GF-D8 (cell line): ENCODE data around the gene RPL35A.
"Not testable (repeated sequence)": the region's sequence is repeated elsewhere in the genome, so short reads cannot be mapped to it uniquely, and the experiment has no call there.

Source experiments
- DNase-seq: peaks from one replicate; lab custom pipeline; 2025; lab: John Stamatoyannopoulos, UW

Gene RPL35A

GRCh38 chr3:197949778-197950676, at the start of gene RPL35A:
Gene RPL35A (plus strand): TSS chr3:197950190. CDS start chr3:197950968, 778 bp downstream.
- peak; percentile 85 for DNase-seq

GRCh38 chr3:197901626-197902025, 48.4 kb upstream of the RPL35A start:
- DNase-seq, result no peak

GRCh38 chr3:197906023-197906849, 43.8 kb upstream of the RPL35A start:
- DNase-seq, result peak; percentile 37

- DNase-seq, result no peak
Observed at GRCh38 chr3:197906850-197907187, 43.2 kb upstream of the RPL35A start.

- DNase-seq, result no peak
Observed at GRCh38 chr3:197907196-197907595, 42.8 kb upstream of the RPL35A start.

- DNase-seq, result not testable (repeated sequence)
Observed at GRCh38 chr3:197908550-197908949, 41.4 kb upstream of the RPL35A start.

- DNase-seq, result no peak
Observed at GRCh38 chr3:197908957-197909701, 40.9 kb upstream of the RPL35A start.

- no peak for DNase-seq
Observed at GRCh38 chr3:197912741-197913476, 37.1 kb upstream of the RPL35A start.

- DNase-seq, result no peak
Observed at GRCh38 chr3:197913641-197914380, 36.2 kb upstream of the RPL35A start.

- DNase-seq, result not testable (repeated sequence)
Observed at GRCh38 chr3:197921429-197922275, 28.3 kb upstream of the RPL35A start.

- no peak for DNase-seq
Observed at GRCh38 chr3:197926418-197926817, 23.6 kb upstream of the RPL35A start.

GRCh38 chr3:197927578-197927977, 22.4 kb upstream of the RPL35A start:
- not testable (repeated sequence) for DNase-seq

- no peak for DNase-seq
Observed at GRCh38 chr3:197936819-197937384, 13.1 kb upstream of the RPL35A start.

- no peak for DNase-seq
Observed at GRCh38 chr3:197940745-197941384, 9.1 kb upstream of the RPL35A start.

GRCh38 chr3:197942956-197943556, 6.9 kb upstream of the RPL35A start:
- peak; percentile 19 for DNase-seq

- DNase-seq, result no peak
Observed at GRCh38 chr3:197949191-197949777, 706 bp upstream of the RPL35A start.

- no peak for DNase-seq
Observed at GRCh38 chr3:197950677-197951061, 679 bp downstream of the RPL35A start.

GRCh38 chr3:197951392-197951990, 1.5 kb downstream of the RPL35A start:
- DNase-seq, result no peak
